GM12878 (cell line): ENCODE data around the gene BPNT1. TPM values are rescaled to one million over a fixed set of nuclear protein-coding genes. Genes with fewer than 3 reads are reported as not detected.

Source experiments
- ATAC-seq: fragments of 200-7000 bp; cut with Tn5 transposase; 3 replicates; pipeline ENCODE4 v1.9.1; 2020; ENCODE audit warnings: mild to moderate bottlenecking, moderate library complexity
- BruUV-seq: library from RNA; stranded (reverse); fragments of 400-500 nt; replicated peaks from 2 replicates; lab custom pipeline; 2021; lab: Mats Ljungman, UMichigan
- CTCF ChIA-PET: fragments of 300-600 bp; sonication (Branson Sonifier 250); formaldehyde crosslinking; extraction: SDS; loops from one replicate; lab custom pipeline; 2021; ENCODE audit warnings: inconsistent platforms; lab: Yijun Ruan, JAX
- POLR2A ChIA-PET: fragments of 350-600 bp; formaldehyde crosslinking; extraction: SDS; loops from one replicate; lab custom pipeline; 2021; ENCODE audit warnings: inconsistent platforms; lab: Charles Lee
- RAD21 ChIA-PET: fragments of 300-600 bp; sonication (Branson Sonifier 250); formaldehyde crosslinking; loops from one replicate; lab custom pipeline; 2023; ENCODE audit warnings: antibody characterized with exemption; ENCODE audit not compliant: unreplicated experiment; lab: Charles Lee
- SMC1A ChIA-PET: fragments of 300-600 bp; sonication (Branson Sonifier 250); formaldehyde crosslinking; loops from one replicate; lab custom pipeline; 2023; ENCODE audit not compliant: unreplicated experiment, uncharacterized antibody; lab: Charles Lee
- DNase-seq: peaks from one replicate; pipeline ENCODE4 v3.0.0-alpha.2; 2011; ENCODE audit warnings: low read depth, low spot score
- FAIRE-seq: peaks from 3 replicates; lab custom pipeline; 2011; peaks lifted over from hg19 to GRCh38; lab: Jason Lieb, UNC
- H2AFZ ChIP-seq: 2 replicates; pipeline ENCODE4 v1.6.0; 2011; ENCODE audit warnings: low read depth, low read length, control low read depth; ENCODE audit not compliant: control insufficient read depth
- H3K27ac ChIP-seq: 2 replicates; pipeline ENCODE4 v1.5.1; 2011; ENCODE audit warnings: control low read depth; ENCODE audit not compliant: control insufficient read depth, insufficient read depth
- H3K27me3 ChIP-seq, 2 experiments: replicated peaks in 1 of 2; 2 replicates each; pipeline versions ENCODE4 v1.6.0 to v1.6.1; 2011; ENCODE audit warnings: low read length in 1 of 2; ENCODE audit not compliant: control insufficient read depth in 2 of 2, insufficient read depth in 2 of 2
- H3K36me3 ChIP-seq, 2 experiments: 2 replicates each; pipeline ENCODE4 v1.5.1; 2011; ENCODE audit warnings: low read length in 1 of 2; ENCODE audit not compliant: control insufficient read depth in 2 of 2, insufficient read depth in 2 of 2
- H3K4me1 ChIP-seq: 2 replicates; pipeline ENCODE4 v1.6.1; 2011; ENCODE audit warnings: mild to moderate bottlenecking, low read length, moderate library complexity, mixed read lengths; ENCODE audit not compliant: control insufficient read depth, insufficient read depth
- H3K4me2 ChIP-seq: 2 replicates; pipeline ENCODE4 v1.6.0; 2011; ENCODE audit warnings: control low read depth; ENCODE audit not compliant: control insufficient read depth, insufficient read depth
- H3K4me3 ChIP-seq: fragments of 200-600 bp; sonication (generic); 2 replicates; pipeline ENCODE4 v1.5.1; 2016
- H3K79me2 ChIP-seq: 2 replicates; pipeline ENCODE4 v1.6.0; 2011; ENCODE audit warnings: low read length; ENCODE audit not compliant: control insufficient read depth, insufficient read depth
- H3K9ac ChIP-seq: 2 replicates; pipeline ENCODE4 v1.8.0; 2011; ENCODE audit warnings: low read length, control low read depth, mixed read lengths; ENCODE audit not compliant: control insufficient read depth, insufficient read depth
- H3K9me3 ChIP-seq: replicated peaks from 3 replicates; pipeline ENCODE4 v1.5.1; 2011; ENCODE audit warnings: mild to moderate bottlenecking, low read length; ENCODE audit not compliant: control insufficient read depth, insufficient read depth
- H4K20me1 ChIP-seq: 2 replicates; pipeline ENCODE4 v1.6.0; 2011; ENCODE audit not compliant: control insufficient read depth, insufficient read depth
- BRCA1 ChIP-seq: IDR thresholded peaks from 2 replicates; pipeline ENCODE4 v1.6.1; 2011; ENCODE audit warnings: low read depth, low read length, improper control_type of control experiment
- CBX5 ChIP-seq: sonication (generic); IDR thresholded peaks from 2 replicates; pipeline ENCODE4 v1.6.1; 2016; ENCODE audit warnings: low read depth, moderate library complexity, mild to moderate bottlenecking, inconsistent platforms
- CUX1 ChIP-seq: IDR thresholded peaks from 2 replicates; pipeline ENCODE4 v1.6.1; 2012; ENCODE audit warnings: improper control_type of control experiment, low read depth, low read length; ENCODE audit not compliant: insufficient replicate concordance
- EGR1 ChIP-seq, 2 experiments: IDR thresholded peaks; 1 replicate in 1 of 2; 2 replicates in 1 of 2; pipeline ENCODE4 v1.6.1; 2011 to 2012; ENCODE audit warnings: low read depth in 2 of 2, low read length in 2 of 2, borderline replicate concordance in 1 of 2, mild to moderate bottlenecking in 1 of 2, moderate library complexity in 1 of 2
- MEF2B ChIP-seq: fragments of 450-650 bp; IDR thresholded peaks from 2 replicates; pipeline ENCODE4 v1.6.1; 2018; ENCODE audit warnings: mild to moderate bottlenecking, moderate library complexity; ENCODE audit not compliant: partially characterized antibody, poor library complexity, severe bottlenecking
- MYC ChIP-seq: IDR thresholded peaks from 2 replicates; pipeline ENCODE4 v1.6.1; 2011; ENCODE audit warnings: mild to moderate bottlenecking, low read length, moderate library complexity, inconsistent platforms; ENCODE audit not compliant: insufficient read depth, insufficient replicate concordance, insufficient read length, severe bottlenecking
- PAX5 ChIP-seq: IDR thresholded peaks from 2 replicates; pipeline ENCODE4 v1.6.1; 2011; ENCODE audit warnings: low read depth, low read length, borderline replicate concordance
- POU2F2 ChIP-seq: IDR thresholded peaks from 3 replicates; pipeline ENCODE4 v1.6.1; 2011; ENCODE audit warnings: low read depth, mild to moderate bottlenecking, low read length, borderline replicate concordance
- RB1 ChIP-seq: fragments of 450-650 bp; formaldehyde crosslinking; IDR thresholded peaks from 2 replicates; pipeline ENCODE4 v1.6.1; 2017; ENCODE audit warnings: mild to moderate bottlenecking, borderline replicate concordance
- SIX5 ChIP-seq: IDR thresholded peaks from 2 replicates; pipeline ENCODE4 v1.6.1; 2011; ENCODE audit warnings: mild to moderate bottlenecking, low read depth, low read length, moderate library complexity; ENCODE audit not compliant: severe bottlenecking
- SMARCA5 ChIP-seq: fragments of 450-650 bp; IDR thresholded peaks from 2 replicates; pipeline ENCODE4 v1.6.1; 2017; ENCODE audit warnings: mild to moderate bottlenecking
- TBL1XR1 ChIP-seq: IDR thresholded peaks from 2 replicates; pipeline ENCODE4 v1.6.1; 2012; ENCODE audit warnings: low read depth, low read length, improper control_type of control experiment
- USF2 ChIP-seq: IDR thresholded peaks from 2 replicates; pipeline ENCODE4 v1.6.1; 2011; ENCODE audit warnings: low read depth, low read length, improper control_type of control experiment, borderline replicate concordance
- ZBTB11 ChIP-seq: fragments of 450-650 bp; formaldehyde crosslinking; IDR thresholded peaks from 2 replicates; pipeline ENCODE4 v1.5.0; 2022; ENCODE audit warnings: mild to moderate bottlenecking, missing genetic modification characterization
- WGBS: methylation state at CpG from one replicate; pipeline ENCODE4 v1.1.6; 2016; ENCODE audit warnings: low lambda C conversion rate; ENCODE audit not compliant: insufficient replicate concordance, insufficient coverage; ENCODE audit errors: missing lambda C conversion rate; 5-methylcytosine and 5-hydroxymethylcytosine counted together
- in situ Hi-C: fragments of 300-500 bp; cut with MboI; formaldehyde crosslinking; loops from 9 replicates; pipeline ENCODE4 v1.14.3; 2018; ENCODE audit warnings: mixed read lengths
- intact Hi-C: fragments of 100-400 bp; cut with micrococcal nuclease; formaldehyde crosslinking; loops from one replicate; pipeline ENCODE4 v1.14.2; 2022; ENCODE audit not compliant: unreplicated experiment
- polyA plus RNA-seq, 11 experiments: library from polyadenylated mRNA; depleted of rRNA in 4 of 11; unstranded in 6 of 11; stranded (reverse) in 5 of 11; fragments of >200 nt; fragmentation: Nextera tagmentation in 4 of 11; fragmentation: Illumina TruSeq in 1 of 11; extraction: Ambion mirVana in 4 of 11; extraction: Trizol in 1 of 11; gene quantifications; 1 replicate in 1 of 11; 2 replicates in 10 of 11; pipeline versions ENCODE4 v1.2.1 to v1.2.3, GENCODE V29; 2011 to 2016; ENCODE audit warnings: inconsistent platforms in 2 of 11, missing spikeins in 2 of 11, low read depth in 1 of 11
- total RNA-seq, 4 experiments: library from RNA; depleted of rRNA in 3 of 4; stranded (reverse); fragments of >200 nt in 3 of 4; fragmentation: Illumina TruSeq in 1 of 4; extraction: Trizol in 1 of 4; gene quantifications; 2 replicates each; pipeline versions ENCODE4 v1.2.1 to v1.2.3, GENCODE V29; 2013 to 2021

Gene BPNT1
- total and polyA plus RNA-seq, 10 of the 15 experiments (the other 5 are each of a cell fraction or from before 2014, with no cell fraction given): 35.5 to 78.4 (median 45.4) TPM

GRCh38 chr1:220077887-220078286 lies 11.7 kb downstream of the BPNT1 start:
- no peak for ATAC-seq
- POLR2A ChIA-PET: no interaction called here
- no peak for FAIRE-seq

More at GRCh38 chr1:220077887-220078286, 11.7 kb downstream of the BPNT1 start:
- no peaks in the 10 kb centered on the region for H4K20me1 ChIP-seq
- H3K9ac ChIP-seq: no peak overlapping the region
- RAD21 ChIA-PET: no interaction called here
- WGBS: 97% methylated on average over 3 of the region's 3 CpGs
- no peak overlapping the region for H2AFZ ChIP-seq
- no peaks in the 10 kb centered on the region for H3K27me3 ChIP-seq
- in situ Hi-C loops (no loop called here), intact Hi-C loops (no loop called here)
- CTCF ChIA-PET: no interaction called here
- TF ChIP-seq MYC (no peak), BRCA1 (no peak), CUX1 (no peak), TBL1XR1 (no peak), EGR1 (IDR thresholded peaks at IDR 0.05; ENCODE audit: borderline replicate concordance in 1 of 2, low read depth in 2 of 2, low read length in 2 of 2) (no peak), ZBTB11 (CRISPR knock-in tag) (no peak), POU2F2 (no peak), MEF2B (no peak), SMARCA5 (no peak), PAX5 (no peak), RB1 (no peak), USF2 (no peak), CBX5 (no peak), SIX5 (no peak)
- no peak overlapping the region for H3K4me3 ChIP-seq
- SMC1A ChIA-PET: no interaction called here
- H3K79me2 ChIP-seq: no peaks in the 10 kb centered on the region; the same call in none of the 2 replicates
- peaks cover 0 to 13% of the 10 kb centered on the region in 2 experiments; a peak in 1 of 4 replicates for H3K36me3 ChIP-seq
- no TSS peak for BruUV-seq
- no peak overlapping the region for H3K4me2 ChIP-seq
- no peak overlapping the region for H3K27ac ChIP-seq
- no peaks in the 10 kb centered on the region for H3K4me1 ChIP-seq
- no peak for DNase-seq
- H3K9me3 ChIP-seq: peaks cover 2% of the 10 kb centered on the region; the same call in 1 of the 3 replicates
